IPS-NIHi7 (cell line): ENCODE data around the gene RFC4.
A peak's percentile ranks its signal among the peaks of the same experiment; 100 is the strongest.
"Not testable (repeated sequence)": the region's sequence is repeated elsewhere in the genome, so short reads cannot be mapped to it uniquely, and the experiment has no call there.

ENCODE experiments used
- DNase-seq: peaks from one replicate; pipeline ENCODE4 v3.0.0; 2012; ENCODE audit warnings: mixed read lengths; ENCODE audit errors: extremely low spot score

The RFC4 gene

DNA sequence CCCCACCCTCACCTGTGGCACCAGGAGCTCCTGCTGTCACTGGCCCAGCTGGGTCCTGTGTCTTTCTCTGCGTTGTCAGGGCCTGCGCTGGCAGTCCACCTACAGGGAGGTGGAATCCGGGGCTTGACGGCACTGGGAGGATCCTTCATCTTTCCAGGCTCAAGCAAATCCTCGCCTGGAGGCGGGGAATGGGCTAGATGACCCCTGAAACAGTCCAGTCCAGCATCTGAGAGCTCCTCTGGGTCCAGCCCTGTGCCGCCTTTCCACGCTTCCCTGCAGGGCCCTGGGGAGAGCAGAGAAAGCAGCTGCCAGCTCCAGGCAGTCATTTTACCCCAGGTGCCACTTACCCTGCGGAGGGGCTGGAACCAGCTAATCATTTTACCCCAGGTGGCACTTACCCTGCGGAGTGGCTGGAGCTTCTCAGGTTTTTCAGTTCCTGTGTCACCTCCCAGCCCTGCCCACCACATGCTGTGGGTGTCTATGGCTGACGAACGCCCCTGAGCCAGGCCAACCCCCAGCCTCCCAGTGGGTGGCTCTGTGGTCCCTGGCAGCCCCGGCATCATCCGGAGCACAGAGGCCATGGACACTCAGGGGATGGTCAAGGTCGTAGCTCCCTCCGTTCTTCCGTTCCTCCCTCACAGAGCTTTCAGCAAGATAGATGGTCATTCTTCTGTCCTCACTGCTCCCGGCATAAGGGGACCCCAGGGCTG lies 18.3 kb upstream of the RFC4 start:
- no peak for DNase-seq

DNA sequence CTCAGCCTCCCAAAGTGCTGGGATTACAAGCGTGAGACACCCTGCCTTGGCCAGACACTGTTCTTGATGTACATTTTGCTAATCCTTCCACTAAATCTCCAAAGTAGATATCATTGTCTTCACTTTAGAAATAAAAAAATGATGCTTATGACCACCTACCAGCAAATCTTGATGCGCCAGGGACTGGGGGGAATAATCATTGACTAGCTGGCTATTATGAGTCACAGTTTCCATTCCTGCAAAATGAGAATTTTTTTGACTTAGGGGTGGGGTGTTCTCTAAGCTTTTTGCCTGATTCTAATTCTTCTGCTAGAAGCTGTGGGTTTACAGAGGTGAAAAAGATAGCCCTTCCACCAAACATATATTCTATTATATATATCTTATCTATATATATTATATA lies 17.1 kb upstream of the RFC4 start:
- no peak for DNase-seq

DNA sequence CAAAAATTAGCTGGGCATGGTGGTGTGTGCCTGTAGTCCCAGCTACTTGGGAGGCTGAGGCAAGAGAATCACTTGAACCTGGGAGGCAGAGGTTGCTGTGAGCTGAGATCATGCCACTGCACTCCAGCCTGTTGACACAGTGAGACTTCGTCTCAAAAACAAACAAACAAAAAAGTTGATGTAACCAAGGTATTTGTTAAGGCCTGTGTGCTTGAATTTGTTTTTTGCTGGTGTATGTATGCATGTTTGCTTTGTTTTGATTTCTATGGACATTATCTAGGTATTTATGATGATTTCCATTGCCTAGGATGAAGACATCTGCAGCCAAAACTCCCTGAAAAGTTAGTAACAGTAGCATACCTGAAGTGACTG lies 16.1 kb upstream of the RFC4 start:
- not testable (repeated sequence) for DNase-seq

DNA sequence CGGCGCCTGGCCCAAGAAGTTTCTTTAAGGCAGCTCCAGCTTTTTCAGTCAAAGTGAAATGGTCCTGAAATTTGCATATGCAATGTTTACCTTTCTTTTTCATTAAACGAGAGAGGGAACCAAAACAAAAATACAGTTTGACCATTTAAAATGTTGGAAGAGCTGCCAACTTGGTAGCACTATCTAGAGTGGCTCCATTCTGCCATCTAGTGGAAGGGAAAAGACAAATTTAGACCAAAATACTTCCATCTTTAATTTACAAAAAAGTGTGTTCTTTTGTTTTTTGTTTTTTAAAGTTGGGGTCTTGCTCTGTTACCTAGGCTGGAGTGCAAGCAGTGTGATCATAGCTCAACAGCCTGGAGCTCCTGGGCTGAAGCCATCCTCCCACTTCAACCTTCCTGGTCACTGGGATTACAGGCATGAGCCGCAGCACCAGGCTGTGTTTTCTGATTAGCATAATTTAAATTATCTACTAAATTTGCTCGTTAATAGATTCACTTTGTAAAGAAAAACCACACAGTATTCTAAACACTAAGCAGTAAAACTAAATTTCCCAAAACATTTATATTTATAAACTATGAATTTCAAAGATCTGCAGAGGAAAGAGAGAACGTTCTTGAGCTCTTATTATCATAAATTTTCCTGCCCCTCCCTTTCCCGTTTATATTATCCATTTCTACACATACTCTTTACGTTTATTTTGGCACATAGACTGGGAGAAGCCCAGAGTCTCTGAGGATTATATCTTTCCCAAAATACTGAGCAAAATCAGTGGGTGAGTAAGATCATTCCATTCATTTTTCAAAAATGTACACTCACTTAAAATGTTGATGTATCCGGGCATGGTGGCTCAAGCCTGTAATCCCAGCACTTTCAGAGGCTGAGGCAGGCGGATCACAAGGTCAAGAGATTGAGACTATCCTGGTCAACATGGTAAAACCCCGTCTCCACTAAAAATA lies 15.4 kb upstream of the RFC4 start:
- peak; percentile 36 for DNase-seq

DNA sequence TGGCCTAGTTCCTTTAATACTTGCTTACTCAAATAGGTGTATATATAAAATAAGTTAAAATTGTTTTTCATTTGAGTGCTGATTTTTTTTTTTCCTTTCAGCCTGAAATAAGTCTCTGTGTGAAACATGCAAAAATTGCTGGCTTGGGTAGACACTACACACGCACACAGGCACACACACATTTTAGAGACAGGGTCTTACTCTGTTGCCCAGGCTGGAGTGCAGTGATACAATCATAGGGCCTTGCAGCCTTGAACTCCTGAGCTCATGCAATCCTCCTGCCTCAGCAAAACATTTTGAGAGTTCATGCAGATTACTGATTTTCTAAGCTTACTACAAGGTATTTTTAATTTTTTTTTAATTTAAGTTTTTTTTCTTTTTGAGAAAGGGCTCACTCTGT lies 12.7 kb upstream of the RFC4 start:
- no peak for DNase-seq

DNA sequence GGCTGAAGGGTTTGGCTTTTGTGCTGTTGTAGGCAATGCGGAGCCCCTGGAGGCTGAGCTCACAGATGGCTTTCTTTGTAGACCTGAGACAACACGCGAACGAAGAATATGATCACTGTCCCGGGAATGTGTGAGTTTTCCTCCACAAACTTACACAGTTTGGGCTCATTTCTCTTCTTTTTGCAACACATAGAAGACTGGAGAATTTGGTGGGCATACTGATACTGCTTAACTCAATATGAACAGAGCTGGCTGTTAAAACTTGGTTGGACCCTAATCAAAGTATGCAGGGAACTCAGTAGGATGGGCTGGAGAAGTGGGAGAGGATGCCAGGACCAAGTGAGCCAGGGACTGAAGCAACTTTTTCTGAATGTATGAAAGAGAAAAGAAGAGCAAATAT lies 12.2 kb upstream of the RFC4 start:
- no peak for DNase-seq

DNA sequence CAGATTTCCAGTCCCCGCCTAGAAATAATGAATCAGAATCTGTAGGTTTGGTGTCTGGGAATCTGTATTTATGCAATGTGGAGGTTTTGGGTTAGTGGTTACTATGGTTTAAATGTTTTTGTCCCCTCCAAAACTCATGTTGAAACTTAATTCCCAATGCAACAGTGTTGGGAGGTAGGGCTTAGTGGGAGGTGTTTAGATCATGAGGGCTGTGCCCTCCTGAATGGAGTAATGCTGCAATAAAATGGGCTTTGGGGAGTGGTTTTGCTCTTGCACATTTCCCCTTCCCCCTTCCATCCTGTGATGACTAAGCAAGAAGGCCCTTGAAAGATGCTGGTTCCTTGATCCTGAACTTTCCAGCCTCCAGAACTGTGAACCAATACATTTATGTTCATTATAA lies 9.2 kb upstream of the RFC4 start:
- no peak for DNase-seq

DNA sequence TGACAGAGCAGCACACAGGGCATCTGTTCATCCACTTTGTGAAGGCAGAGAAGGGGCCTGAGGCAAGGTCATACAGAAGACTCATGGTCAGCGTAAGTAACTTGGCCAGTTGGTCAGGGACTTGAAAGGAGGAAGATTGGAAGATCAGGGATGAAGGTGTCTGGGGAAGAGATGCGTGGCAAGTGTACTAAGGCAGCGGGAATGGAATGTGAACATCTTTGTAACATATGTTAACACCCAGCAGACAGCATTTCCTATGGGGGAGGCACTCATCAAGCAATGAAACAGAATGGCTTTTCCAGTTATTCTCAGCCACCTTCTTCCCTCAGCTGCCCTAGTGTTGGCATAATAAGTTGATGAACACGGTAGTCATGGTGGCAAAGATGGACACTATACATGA lies 7.8 kb upstream of the RFC4 start:
- no peak for DNase-seq

DNA sequence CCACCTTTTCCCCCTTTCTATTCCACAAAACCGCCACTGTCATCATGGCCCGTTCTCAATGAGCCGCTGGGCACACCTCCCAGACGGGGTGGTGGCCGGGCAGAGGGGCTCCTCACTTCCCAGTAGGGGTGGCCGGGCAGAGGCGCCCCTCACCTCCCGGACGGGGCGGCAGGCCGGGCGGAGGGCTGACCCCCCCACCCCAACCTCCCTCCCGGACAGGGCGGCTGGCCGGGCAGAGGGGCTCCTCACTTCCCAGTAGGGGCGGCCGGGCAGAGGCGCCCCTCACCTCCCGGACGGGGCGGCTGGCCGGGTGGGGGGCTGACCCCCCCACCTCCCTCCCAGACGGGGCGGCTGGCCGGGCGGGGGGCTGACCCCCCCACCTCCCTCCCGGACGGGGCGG lies 5.0 kb upstream of the RFC4 start:
- DNase-seq = not testable (repeated sequence)

DNA sequence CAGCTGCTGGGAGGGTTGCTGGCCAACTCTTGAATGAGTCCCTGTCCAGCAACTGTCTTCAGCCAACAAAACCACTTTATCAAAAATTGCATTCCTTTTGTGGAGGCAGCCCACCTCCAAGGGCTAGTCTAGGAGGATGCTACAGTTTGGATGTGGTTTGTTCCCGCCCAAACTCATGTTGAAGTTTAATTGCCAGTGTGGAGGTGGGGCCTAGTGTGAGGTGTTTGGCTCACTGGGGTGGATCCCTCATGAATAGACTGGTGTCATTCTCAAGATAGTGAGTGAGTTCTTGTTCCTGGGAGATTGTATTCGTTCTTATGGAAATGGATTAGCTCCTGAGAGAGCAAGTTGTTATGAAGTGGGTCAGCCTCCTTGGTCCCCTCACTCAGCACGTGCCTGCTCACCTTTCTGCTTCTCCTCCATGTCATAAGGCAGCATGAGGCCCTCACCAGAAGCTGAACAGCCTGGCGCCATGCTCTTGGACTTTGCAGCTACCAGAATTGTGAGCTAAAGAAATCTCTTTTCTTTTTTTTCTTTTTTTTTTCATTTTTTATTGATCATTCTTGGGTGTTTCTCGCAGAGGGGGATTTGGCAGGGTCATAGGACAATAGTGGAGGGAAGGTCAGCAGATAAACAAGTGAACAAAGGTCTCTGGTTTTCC lies 4.2 kb upstream of the RFC4 start:
- no peak for DNase-seq

DNA sequence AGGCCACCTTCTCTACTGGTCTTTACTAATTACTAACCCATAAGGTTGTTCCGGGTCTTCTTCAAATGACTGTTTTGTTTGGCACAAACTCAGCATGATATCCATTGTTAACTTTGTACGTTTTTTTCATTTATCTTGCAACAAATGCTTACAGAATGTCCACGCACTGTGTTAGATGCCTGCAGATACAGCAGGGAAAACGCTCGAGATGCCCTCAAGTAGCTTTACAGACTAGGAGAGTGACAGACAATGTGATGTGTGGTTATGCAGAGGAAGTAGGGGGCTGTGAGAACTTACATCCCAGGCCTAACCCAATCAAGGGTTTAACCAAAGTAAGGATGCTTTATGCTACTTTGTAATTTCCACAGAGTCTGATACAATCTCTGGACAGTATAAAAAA lies 949 bp upstream of the RFC4 start:
- DNase-seq = no peak

DNA sequence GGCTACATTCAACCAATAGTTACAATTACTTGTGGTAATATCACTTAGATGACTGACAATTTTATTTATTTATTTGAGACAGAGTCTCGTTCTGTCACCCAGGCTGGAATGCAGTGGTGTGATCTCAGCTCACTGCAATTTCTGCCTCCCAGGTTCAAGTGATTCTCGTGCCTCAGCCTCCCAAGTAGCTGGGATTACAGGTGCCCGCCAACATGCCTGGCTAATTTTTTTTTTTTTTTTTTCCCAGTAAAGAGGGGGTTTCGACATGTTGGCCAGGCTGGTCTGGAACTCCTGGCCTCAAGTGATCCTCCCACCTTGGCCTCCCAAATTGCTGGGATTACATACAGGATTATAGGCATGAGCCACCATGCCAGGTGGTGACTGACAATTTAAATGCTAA lies 2.8 kb downstream of the RFC4 start:
- not testable (repeated sequence) for DNase-seq

DNA sequence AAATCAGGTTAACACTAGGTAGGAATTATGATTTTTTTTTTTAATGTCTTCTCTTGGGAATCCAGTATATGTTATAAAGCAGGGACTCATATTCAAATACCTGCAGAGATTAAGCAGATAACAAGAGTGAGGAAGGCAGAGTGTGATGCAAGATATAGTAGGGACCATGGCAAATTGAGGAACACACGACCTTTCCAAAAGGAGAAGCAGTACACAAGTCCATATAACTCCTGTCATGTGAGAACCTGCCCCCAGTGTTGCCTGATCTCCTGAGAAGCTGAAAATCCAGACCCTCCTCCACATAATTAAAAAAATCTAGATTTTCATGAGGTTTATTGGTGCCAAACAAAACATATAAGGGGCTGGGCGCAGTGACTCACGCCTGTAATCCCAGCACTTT lies 3.6 kb downstream of the RFC4 start:
- no peak for DNase-seq

DNA sequence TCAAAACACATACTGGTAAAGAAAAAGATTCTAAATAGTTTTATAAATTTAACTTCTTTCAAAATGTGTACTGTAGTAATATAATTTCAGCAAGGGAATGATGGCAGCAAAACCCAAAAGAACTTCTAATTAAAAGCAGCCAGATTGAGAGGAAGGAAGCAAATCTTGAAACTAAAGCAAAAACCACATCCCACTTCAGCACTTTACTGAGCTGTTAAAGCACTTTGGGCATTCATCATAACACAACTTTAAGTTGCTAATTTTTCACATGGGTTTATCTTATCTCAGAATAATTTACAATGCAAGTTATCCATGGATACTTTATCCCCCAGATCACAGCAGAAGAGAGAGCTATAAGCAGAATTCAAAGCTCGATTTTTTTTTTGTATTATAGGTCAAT lies 6.0 kb downstream of the RFC4 start:
- DNase-seq = no peak

DNA sequence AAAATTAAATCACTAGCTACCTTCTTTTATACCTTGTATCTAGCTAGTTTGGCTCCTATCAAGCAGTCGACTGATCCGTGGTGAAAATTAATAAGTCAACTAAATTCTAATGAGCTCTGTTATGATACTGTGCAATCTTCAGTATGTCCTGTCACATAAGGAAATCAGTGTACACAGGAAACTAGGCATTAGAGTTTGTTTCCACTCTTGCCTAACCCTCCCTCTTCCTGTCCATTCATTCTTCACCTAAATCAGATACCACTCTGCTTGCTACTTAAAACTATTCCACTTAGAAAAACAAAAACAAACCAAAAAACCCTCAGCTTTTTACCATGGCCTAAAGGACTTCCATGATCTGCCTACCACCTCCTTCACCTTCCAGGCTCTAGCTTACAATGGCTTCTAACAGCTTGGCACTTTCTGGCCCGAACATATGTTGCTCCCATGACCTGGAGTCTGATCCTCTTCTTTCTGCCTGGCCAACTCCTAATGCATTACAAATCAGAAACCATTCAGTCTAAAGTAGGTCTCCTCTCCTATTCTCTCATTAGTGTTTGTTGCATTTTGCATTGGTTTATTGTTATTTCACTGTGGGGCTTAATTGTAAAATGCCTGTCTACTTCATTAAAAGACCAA lies 7.9 kb downstream of the RFC4 start:
- DNase-seq = no peak

DNA sequence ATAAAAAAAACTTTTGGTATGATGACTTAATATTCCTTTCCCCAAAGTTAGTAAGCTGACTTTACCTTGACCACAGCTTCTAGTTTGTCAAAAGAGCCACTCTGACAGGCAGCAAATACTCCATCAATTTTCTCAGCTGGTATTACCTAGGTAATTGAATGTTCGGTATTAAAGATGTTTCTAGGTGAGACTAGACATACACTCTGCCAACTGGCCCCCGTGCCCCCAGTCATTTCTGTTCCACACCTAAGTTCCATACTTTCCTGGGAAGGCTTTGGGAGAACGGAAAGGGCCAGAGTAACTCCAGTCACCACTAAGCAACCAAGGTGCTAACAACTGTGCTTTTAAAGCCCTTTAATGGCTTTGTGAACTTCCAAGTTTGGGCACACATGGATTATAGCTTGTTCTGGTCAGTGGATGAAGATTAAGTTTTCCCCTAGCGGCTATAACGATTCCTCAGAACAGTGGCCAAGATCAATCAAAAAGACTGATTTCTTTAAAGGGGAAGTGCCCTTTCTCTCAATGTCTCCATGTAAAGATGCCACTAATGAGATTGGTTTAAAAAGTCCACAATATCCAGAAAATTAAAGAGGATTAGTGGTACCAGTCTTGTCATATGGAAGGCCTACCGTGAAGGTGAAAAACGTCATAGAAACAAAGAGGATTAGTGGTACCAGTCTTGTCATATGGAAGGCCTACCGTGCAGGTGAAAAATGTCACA lies 15.9 kb downstream of the RFC4 start:
- peak; percentile 17 for DNase-seq

DNA sequence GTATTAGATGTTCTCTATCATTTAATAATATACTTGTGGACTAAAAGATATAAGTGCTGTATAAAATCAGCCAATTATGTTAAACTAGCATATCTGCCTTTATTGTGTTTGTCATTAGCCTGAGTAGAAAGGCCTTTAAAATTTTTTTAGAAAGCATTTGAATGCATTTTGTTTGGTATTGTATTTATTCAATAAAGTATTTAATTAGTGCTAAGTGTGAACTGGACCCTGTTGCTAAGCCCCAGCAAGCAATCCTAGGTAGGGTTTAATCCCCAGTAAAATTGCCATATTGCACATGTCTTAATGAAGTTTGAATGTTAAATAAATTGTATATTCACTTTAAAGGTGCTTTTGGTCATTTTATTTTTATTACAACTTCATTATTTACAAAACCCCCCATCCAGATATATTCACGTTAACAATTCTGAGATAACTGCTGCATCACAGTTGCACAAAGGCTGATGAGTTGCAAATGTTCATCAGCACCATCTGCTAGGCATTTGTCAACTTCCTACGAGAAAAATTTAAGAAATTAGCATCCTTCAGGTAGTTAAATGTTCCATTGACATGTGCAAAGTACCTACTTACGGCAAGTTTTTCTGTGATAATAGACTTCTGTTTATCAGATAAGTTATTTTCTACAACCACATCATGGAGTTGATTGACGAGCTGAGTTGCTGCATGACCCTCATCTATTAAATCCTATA lies 16.6 kb downstream of the RFC4 start:
- no peak for DNase-seq

DNA sequence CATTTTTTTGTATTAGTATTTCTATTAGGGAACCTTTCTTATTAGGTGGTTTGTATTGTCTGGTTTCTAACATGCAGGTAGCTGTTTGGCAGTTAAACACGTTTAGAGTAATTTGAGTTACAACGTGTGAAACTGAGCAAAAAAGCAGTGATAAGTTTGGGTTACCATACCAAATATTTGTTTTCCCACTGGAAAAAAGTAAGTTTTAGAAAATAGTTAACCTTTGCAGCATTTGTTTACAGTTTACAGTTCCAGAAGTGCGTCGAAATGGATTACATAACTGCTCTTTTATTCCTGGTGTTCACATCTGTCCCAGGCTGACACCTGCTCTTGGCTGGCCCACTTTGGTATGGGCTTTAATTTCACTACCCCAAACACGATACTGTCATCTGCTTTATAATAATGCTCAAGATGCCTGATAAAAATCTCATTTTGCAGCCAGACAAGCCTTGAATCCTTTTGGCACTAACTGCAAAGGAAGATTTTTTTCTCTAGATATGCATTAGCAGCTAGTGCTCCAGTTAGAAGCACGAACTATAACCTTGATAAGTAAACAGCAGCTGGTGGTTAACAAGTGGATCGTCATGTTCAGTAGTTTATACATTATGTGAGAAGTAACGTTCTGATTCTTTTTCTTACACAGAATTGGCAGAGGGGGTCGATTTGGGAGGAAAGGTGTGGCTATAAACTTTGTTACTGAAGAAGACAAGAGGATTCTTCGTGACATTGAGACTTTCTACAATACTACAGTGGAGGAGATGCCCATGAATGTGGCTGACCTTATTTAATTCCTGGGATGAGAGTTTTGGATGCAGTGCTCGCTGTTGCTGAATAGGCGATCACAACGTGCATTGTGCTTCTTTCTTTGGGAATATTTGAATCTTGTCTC lies 17.6 kb downstream of the RFC4 start:
- DNase-seq = no peak

DNA sequence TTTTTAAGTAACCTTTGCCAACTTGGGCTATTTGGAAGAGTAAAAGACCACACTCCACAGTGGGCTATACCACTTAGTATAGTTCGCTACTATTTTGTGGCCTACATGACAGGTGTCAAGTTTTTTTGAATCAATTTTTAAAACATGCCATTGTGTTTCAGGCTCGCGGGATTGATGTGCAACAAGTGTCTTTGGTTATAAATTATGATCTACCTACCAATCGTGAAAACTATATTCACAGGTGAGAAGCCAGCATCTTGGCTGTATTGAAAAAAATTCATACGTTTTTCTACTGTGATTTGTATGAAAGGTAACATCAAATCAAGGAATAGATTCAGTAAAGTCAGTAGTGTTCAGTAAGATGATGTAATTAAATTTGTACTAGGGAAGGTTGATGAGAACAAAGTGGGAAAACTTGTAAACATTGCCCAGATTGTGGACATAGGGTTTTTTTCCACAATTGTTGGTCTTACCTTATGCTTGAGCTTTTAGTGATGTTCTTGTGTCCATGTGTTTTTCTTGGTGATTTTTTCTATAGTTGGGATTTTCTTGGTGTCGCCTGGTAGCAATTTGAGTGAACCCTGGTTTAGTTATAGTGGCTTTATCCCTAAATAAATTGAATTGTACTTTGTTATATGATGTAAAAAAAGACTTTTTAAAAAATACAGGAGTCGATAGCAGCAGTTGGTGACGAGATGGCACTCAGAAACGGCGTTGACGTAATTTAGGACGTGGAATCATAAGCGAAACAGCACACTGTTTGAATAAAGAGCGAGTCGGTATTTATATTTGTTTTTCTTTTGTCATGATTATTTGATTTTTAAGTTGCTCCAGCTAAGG lies 18.4 kb downstream of the RFC4 start:
- no peak for DNase-seq
